IMR-90 (cell line): ENCODE data around the gene PRKAG2.

Experiments
- BHLHE40 ChIP-seq: fragments of 150-350 bp; IDR thresholded peaks from 2 replicates; pipeline ENCODE4 v1.6.1; 2016; ENCODE audit warnings: mild to moderate bottlenecking, low read depth, low read length
- CEBPB ChIP-seq: IDR thresholded peaks from 2 replicates; pipeline ENCODE4 v1.6.1; 2012; ENCODE audit warnings: low read depth, low read length, improper control_type of control experiment
- CTCF ChIP-seq: conservative IDR thresholded peaks from 2 replicates; pipeline ENCODE4 v1.5.1; 2012; ENCODE audit warnings: mild to moderate bottlenecking, low read depth, low read length, improper control_type of control experiment
- FOS ChIP-seq: fragments of 150-350 bp; IDR thresholded peaks from 2 replicates; pipeline ENCODE4 v1.6.1; 2016; ENCODE audit warnings: low read depth, low read length
- MAZ ChIP-seq: IDR thresholded peaks from 2 replicates; pipeline ENCODE4 v1.6.1; 2012; ENCODE audit warnings: low read depth, mild to moderate bottlenecking, low read length, improper control_type of control experiment, moderate library complexity, borderline replicate concordance
- MXI1 ChIP-seq: IDR thresholded peaks from 2 replicates; pipeline ENCODE4 v1.6.1; 2012; ENCODE audit warnings: low read depth, mild to moderate bottlenecking, low read length, moderate library complexity, borderline replicate concordance
- NFE2L2 ChIP-seq: fragments of 150-350 bp; IDR thresholded peaks from 2 replicates; pipeline ENCODE4 v1.6.1; 2016; ENCODE audit warnings: low read depth, mild to moderate bottlenecking, low read length
- POLR2A ChIP-seq: IDR thresholded peaks from 2 replicates; pipeline ENCODE4 v1.6.1; 2012; ENCODE audit warnings: mild to moderate bottlenecking, low read depth, low read length
- RAD21 ChIP-seq: IDR thresholded peaks from 2 replicates; pipeline ENCODE4 v1.6.1; 2012; ENCODE audit warnings: low read length, improper control_type of control experiment
- RCOR1 ChIP-seq: IDR thresholded peaks from 2 replicates; pipeline ENCODE4 v1.6.1; 2012; ENCODE audit warnings: mild to moderate bottlenecking, low read length, improper control_type of control experiment; ENCODE audit not compliant: insufficient replicate concordance
- RFX5 ChIP-seq: IDR thresholded peaks from 2 replicates; pipeline ENCODE4 v1.8.0; 2012; ENCODE audit warnings: low read depth, mild to moderate bottlenecking, low read length, moderate library complexity
- SMC3 ChIP-seq: fragments of 150-350 bp; IDR thresholded peaks from 2 replicates; pipeline ENCODE4 v1.6.1; 2016; ENCODE audit warnings: low read depth, mild to moderate bottlenecking, antibody characterized with exemption, low read length, moderate library complexity
- USF2 ChIP-seq: fragments of 150-350 bp; IDR thresholded peaks from 2 replicates; pipeline ENCODE4 v1.6.1; 2017; ENCODE audit warnings: mild to moderate bottlenecking, antibody characterized with exemption, low read length, low read depth

- TF ChIP-seq CTCF (no peak), RCOR1 (no peak), USF2 (no peak), MXI1 (no peak), SMC3 (no peak), MAZ (no peak), POLR2A (no peak), RAD21 (no peak), FOS (no peak), BHLHE40 (no peak), NFE2L2 (no peak), RFX5 (no peak), CEBPB (no peak)
Measured at GRCh38 chr7:151827620-151828019, 49.3 kb downstream of the PRKAG2 start.
